ENCODE results near the gene WDFY4. TPM values are rescaled to one million over a fixed set of nuclear protein-coding genes. Genes with fewer than 3 reads are reported as not detected.

Gene WDFY4
- total RNA-seq, 4 donors from 2014 or later, result 0.61 to 3.8 (median 0.88) TPM

- DNase-seq, result no peak
- H3K27ac ChIP-seq, result no peak overlapping the region
- peaks cover 0 to 5% (median 0%) of the 10 kb centered on the region in 4 donors for H3K27me3 ChIP-seq
- TF ChIP-seq POLR2A (IDR thresholded peaks at IDR 0.05) (no peak), CTCF (IDR thresholded peaks at IDR 0.05) (no peak)
- intact Hi-C loops (cut with DNase I), result no loop called here
- no peaks in the 10 kb centered on the region for H3K4me1 ChIP-seq
- H3K4me3 ChIP-seq, result no peak overlapping the region
- WGBS, 2 donors, result 93% methylated on average over 3 of the region's 16 CpGs; no CpG with 5 or more reads in 1 of the 2 donors
- H3K9me3 ChIP-seq, result no peaks in the 10 kb centered on the region
- H3K36me3 ChIP-seq, result no peaks in the 10 kb centered on the region
Observed at GRCh38 chr10:48957361-48958151, 272.9 kb downstream of the WDFY4 start.

- DNase-seq, result no peak
- intact Hi-C loops (cut with DNase I), result no loop called here
- H3K4me1 ChIP-seq, result no peaks in the 10 kb centered on the region
- H3K27ac ChIP-seq, result no peak overlapping the region
- no peaks in the 10 kb centered on the region for H3K36me3 ChIP-seq
- 70 to 75% methylated on average over 1 of the region's 1 CpG for WGBS, 2 donors
- no peak overlapping the region for H3K4me3 ChIP-seq
- TF ChIP-seq CTCF (IDR thresholded peaks at IDR 0.05) (no peak), POLR2A (IDR thresholded peaks at IDR 0.05) (no peak)
- H3K27me3 ChIP-seq, result peaks cover 0 to 5% (median 0%) of the 10 kb centered on the region in 4 donors
- no peaks in the 10 kb centered on the region for H3K9me3 ChIP-seq
Observed at GRCh38 chr10:48958598-48959190, 274.0 kb downstream of the WDFY4 start.

GRCh38 chr10:48964038-48964437 is 279.4 kb downstream of the WDFY4 start:
- WGBS, 2 donors, result 93 to 100% methylated on average over 1 of the region's 1 CpG
- Histone ChIP-seq H3K9me3 (no peaks in the 10 kb centered on the region), H3K36me3 (no peaks in the 10 kb centered on the region), H3K4me3 (no peak overlapping the region), H3K27ac (no peak overlapping the region), H3K4me1 (no peaks in the 10 kb centered on the region), H3K27me3 (peaks cover 0 to 8% (median 0%) of the 10 kb centered on the region in 4 donors)
- intact Hi-C loops (cut with DNase I), result no loop called here
- no peak for TF ChIP-seq CTCF (IDR thresholded peaks at IDR 0.05)
- TF ChIP-seq POLR2A (IDR thresholded peaks at IDR 0.05), result no peak
- DNase-seq, result no peak

- intact Hi-C loops (cut with DNase I), result no loop called here
- Histone ChIP-seq H3K27ac (no peak overlapping the region), H3K9me3 (no peaks in the 10 kb centered on the region), H3K27me3 (peaks cover 0 to 8% (median 0%) of the 10 kb centered on the region in 4 donors), H3K36me3 (no peaks in the 10 kb centered on the region), H3K4me1 (no peaks in the 10 kb centered on the region), H3K4me3 (no peak overlapping the region)
- no peak for TF ChIP-seq POLR2A (IDR thresholded peaks at IDR 0.05)
- no peak for TF ChIP-seq CTCF (IDR thresholded peaks at IDR 0.05)
- whole genome bisulfite sequencing, 2 donors, result 82 to 95% methylated on average over 4 of the region's 4 CpGs
- no peak for DNase-seq
Observed at GRCh38 chr10:48965460-48965859, 280.8 kb downstream of the WDFY4 start.

- TF ChIP-seq CTCF (IDR thresholded peaks at IDR 0.05) (no peak), POLR2A (IDR thresholded peaks at IDR 0.05) (no peak)
- DNase-seq, result no peak
- peaks cover 0 to 7% (median 0%) of the 10 kb centered on the region in 4 donors for H3K27me3 ChIP-seq
- H3K27ac ChIP-seq, result no peak overlapping the region
- WGBS, 2 donors, result 81 to 82% methylated on average over 2 of the region's 3 CpGs
- no peaks in the 10 kb centered on the region for H3K9me3 ChIP-seq
- no peak overlapping the region for H3K4me3 ChIP-seq
- H3K36me3 ChIP-seq, result no peaks in the 10 kb centered on the region
- no peaks in the 10 kb centered on the region for H3K4me1 ChIP-seq
- intact Hi-C loops (cut with DNase I), result no loop called here
Observed at GRCh38 chr10:48968036-48968435, 283.4 kb downstream of the WDFY4 start.
